ENCODE data around the gene ENTR1.

ENTR1 gene

DNA sequence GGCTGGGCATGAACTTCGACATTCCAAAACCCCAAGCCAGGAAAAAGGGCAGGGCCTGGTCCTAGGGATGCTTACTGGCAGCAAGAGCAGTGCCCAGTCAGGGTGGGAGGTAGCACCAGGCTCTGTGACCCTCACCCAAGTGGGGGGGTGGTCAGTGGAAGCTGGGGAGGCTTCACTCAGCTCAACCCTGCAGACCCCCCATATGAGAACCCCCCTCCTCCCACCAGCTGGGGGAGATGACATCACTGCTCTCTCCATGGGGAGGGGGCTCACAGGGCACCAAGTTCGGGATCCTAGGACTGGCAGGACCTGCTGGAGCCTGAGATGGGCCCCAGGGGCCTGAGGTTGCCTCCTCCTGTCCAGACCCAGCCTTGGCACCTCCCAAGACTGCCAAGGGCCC is 51.5 kb downstream of the ENTR1 start:
- DNase-seq, result no peak

GRCh38 chr9:136358016-136358415 is 52.4 kb downstream of the ENTR1 start:
- no peak for DNase-seq

DNA sequence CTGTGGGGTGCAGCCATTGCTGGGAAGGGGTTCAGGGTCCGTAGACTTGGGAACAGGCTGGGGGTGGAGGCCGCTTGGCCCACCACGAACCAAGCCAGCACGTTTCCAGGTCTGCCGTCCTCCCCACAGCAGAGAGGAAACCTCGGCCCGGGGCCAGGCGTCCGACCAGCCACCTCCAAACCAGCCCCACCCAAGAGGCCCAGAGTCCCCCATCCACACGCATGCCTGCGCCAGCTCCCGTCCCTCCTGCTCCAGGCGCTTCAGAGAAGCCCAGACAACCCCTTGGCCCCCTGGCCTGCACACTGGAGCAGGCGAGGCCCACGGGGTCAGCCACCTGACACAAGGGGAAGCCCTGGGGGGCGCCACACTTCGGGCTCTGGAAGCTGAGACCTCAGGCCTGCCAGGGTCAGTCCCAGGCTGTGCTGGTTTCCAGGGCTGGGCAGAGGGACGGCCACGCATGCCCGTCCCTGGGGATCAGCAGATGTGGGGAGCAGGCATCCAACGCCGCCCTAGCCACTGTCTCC is 53.1 kb downstream of the ENTR1 start:
- DNase-seq, result no peak

GRCh38 chr9:136355616-136356557 is 54.5 kb downstream of the ENTR1 start:
- no peak for DNase-seq

- DNase-seq, result no peak
Measured at GRCh38 chr9:136354592-136355085, 55.8 kb downstream of the ENTR1 start.

DNA sequence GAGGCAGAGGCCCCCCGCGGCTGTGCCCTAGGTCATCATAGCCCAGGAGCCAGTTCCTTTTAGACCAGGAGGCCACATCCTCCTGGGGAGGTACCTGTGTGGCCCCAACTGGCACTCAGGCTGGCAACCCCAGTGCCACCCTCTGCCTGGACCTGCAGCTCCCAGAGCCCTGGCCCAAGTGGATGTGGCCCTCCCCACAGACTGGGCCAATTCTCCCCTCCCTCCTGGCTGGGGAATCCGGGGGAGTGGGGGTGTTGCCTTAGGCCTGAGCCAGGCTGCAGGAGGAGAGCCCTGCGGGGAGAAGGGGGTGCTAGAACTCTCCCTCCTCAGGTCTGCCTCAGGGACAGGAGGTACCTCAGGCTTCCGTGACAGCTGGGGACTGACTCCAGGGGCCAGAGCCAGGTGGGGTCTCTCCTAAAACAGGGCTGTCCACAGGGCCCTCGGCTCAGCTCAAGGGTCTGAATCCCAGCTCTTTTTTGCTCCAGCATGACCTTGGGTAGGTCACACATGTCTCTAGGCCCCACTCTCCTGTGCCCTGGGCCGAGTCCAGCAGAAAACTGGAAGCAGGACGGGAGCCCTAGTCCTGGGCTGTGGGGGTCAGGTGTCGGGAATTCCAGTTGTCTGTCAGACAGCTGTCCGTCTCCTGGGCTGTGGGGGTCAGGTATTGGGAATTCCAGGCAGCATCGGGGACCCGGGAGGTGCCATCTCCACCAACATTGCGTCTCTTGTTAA is 56.5 kb downstream of the ENTR1 start:
- DNase-seq, result no peak

DNA sequence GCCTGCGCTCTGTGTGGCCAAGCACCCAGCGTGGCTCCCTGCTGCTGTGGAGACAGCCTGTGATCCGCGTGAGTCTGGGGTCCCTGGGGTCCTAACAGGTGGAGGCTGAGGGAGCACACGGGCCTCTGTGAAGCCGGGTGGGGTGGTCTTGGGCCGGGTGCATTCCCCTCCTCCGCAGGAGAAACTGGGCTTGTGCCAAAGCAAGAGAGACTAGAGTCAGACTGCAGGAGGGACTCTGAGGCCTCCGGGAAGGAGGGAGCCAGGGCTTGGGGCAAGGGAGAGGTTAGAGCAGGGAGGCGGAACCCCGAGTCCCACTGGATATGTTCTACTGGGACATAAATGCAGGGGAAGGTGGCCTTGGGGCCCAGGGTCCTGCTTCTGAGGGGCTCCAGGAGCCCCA is 57.3 kb downstream of the ENTR1 start:
- no peak for DNase-seq

DNA sequence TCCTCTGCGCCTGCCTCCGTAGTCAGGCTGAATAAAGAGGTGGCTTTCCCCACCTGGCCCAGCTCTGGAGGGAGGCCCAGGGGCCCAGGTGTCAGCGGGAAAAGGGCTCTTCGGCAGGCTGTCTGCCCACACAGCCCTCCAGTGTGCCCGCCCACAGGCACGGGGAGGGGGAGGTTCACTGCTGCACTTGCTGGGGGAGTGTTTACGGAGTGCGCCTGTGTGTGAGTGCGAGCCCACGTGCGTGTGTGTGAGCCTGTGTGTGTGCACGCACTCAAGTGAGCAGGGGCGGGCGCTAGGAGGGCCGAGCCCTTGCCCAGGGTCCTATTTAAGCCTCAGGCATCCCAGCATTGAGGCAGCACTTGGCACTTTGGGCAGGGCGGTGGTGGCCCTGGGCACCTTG is 57.7 kb downstream of the ENTR1 start:
- DNase-seq, result no peak
